Measurements from ENCODE around the gene SLC48A1.

Gene SLC48A1

DNA sequence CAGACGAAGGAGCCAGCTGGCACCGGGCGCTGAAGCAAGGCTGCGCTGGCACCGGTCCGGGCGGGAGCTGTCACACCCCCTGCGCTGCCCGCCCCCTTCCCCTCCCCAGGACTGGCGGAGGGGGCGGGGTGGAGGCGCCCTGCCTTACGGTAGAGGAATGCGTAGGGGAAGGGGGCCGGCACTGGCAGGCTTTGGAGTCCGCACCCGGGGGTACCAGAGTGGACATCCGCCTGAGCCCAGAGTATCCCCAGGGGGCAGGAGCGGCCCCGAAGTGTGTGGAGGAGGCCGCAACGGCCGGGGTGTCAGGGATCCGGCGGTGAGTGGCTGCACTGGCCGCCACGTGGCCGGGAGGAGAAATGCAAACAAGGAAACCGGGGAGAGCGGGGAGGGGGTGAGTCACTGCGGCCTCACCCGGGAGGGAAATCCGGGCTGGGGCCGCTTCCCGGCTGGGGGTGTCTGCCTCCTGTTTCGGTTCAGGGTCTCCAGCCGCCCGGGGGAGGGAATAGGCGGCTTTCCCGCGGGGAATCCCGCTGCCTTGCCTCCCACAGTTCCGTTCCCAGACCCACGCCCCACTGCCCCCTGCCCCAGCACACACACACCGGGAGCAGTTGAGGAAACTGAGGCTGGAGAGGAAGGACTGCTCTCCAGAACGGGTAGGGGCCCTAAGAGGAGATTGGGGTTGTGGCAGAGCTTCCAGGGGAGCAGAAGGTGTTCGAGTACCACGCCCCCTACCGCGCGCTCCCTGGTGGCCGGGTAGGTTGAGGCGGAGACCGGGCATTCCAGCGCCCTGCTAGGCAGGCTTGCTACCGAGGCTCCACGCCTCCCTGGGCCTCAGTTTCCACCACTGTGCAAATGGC, 14.0 kb upstream of the SLC48A1 start, which contains the start of gene RAPGEF3:
Gene RAPGEF3 (minus strand): TSS at position 47 of the 857 bp plus-strand sequence. CDS start 324 bp downstream, outside the sequence.
- no peak for DNase-seq

DNA sequence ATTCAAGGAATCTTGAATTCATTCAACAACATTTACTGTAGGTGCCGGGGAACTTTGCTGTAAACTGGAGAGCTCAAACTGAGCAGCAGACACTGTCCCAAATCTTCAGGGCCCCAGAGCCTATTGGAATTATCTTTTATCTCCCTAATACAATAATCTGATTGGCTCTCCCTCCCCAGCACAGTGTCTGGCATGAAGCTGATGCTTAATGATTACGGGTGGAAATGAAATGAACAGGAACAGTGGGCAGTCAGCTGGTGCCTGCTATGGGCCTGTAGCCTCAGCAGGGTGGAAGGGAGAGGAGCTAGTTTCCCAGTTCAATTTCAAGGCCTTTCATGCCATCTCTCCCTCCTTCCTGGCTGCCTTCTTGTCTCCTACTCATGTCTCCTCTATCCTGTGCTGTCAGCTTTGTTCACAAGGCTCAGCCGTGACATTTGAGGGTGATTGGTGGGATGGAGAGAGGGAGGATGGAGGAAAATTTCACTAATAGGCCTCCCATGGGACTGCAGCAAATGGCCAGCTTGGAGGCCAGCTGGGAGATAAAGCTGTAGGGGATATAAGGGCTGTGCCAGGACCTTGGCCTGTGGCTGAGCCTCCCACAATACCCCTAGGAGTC, 10.1 kb upstream of the SLC48A1 start:
- DNase-seq, result no peak

DNA sequence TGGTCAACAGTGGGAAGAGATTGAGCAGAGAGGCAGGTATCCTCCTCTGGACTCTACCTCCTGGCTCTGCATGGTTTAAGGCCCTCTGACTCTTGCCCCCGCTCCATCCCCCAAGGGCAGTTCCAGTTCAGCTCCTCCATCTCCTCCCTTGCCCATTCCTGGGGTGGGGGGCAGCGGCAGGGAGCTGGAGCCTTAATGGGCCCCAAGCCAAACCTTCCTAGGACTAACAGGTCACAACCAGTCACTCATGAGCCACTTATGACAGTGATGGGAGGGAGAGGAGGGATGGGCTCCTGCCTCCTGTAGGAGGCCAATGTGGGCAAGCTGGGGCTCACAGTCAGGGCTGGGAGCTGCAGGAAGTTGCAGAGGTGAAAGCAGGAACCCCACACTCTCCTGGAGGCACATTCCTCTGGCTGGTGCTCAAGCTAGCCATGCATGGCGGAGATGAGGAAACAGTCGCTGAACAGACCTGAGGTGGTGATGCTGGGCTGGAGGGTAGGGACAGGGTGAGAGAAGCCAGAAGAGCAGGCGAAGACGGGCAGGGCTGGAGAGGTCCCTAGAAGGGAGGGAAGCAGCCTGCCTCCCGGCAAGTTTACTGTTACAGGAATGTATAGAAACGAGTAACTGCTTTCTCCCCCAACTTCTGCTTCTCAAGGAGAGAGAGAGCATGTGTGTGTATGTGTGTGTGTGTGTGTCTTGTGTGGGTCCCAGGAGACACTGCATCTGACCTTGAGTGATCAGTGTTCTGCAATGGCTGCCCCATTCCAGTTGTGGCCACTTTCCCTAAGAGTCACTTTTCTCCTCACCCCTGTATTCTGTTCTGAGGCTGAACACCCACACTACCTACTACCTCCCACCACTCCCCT, 9.3 kb upstream of the SLC48A1 start:
- no peak for DNase-seq

DNA sequence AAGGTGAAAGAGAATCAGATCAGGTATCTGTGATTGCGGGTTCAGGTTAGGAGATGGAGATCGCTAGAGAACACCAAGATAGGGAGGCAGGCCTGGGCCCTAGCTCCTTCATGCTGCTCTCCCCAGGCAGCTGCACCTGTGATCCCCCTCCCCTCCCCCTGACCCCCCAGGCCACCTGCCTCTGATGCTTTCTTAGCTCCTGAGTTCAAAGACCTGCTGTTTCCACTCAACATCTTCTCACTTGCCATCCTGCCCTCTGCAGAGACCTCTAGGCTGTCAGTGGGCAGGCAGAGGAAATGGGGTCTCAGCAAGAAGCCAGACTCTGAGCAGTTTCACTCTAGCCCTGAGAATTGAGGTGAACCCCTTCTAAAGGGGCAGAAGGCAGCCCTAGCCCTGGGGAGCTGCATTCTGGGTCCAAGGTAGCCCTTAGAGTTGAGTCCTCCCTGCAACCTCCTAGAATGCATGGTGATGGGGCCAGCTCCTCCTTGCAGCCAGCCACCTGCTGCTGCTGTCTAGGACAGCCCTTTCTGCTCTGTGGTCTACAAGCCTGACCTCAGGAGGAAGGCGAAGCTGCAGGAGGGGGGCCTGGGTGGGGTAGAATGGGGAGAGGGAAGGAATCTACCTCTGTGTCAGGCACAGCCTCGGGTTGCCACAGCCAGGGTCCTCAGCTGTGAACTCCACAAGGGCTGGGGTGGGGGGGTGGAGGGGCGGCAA, 6.4 kb upstream of the SLC48A1 start:
- DNase-seq, result no peak

DNA sequence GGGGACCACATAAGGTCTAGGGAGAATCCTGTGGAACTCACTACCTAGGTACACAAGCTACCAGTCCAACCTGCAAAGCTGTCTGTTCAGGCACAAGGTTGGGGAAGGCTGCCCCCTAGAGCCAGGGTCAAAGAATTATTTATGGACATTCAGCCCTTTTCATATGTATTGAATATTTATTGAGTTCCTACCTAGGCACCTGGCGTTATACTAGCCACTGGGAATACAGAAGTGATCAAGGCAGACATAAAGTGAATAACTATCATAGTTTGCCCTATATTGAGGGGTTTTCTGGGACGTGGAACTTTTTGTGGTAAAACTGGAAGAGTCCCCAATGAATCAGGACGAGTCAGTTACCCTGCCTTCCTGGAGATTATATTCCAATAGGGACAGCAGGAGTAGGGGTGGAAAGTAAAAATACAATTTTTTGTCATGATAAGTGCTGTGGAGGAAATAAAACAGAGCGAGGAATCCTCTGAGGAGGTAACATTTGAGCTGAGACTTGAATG, 5.8 kb upstream of the SLC48A1 start:
- DNase-seq, result no peak

DNA sequence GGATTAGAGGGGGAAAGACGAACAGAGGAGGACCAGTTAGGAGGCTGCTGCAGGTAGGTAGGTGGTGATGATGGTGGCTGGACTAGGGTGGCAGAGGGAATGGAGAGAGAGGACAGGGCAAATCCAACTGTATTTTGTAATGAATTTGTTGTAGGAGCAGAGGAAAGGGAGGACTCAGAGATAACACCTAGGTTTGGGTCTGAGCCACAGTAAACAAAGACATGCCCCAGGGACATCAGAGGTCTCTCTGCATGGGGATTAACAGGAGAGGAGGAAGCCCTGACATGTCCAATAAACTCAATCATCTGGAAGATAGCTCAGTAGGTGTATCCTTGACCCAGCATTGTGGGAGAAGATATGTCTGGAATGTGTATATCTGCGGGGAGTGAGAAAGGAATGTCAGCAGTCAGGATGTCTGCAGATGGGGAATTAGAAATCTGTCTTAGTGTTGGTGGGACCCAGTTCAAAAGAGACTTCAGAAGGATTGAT, 4.7 kb upstream of the SLC48A1 start:
- no peak for DNase-seq

DNA sequence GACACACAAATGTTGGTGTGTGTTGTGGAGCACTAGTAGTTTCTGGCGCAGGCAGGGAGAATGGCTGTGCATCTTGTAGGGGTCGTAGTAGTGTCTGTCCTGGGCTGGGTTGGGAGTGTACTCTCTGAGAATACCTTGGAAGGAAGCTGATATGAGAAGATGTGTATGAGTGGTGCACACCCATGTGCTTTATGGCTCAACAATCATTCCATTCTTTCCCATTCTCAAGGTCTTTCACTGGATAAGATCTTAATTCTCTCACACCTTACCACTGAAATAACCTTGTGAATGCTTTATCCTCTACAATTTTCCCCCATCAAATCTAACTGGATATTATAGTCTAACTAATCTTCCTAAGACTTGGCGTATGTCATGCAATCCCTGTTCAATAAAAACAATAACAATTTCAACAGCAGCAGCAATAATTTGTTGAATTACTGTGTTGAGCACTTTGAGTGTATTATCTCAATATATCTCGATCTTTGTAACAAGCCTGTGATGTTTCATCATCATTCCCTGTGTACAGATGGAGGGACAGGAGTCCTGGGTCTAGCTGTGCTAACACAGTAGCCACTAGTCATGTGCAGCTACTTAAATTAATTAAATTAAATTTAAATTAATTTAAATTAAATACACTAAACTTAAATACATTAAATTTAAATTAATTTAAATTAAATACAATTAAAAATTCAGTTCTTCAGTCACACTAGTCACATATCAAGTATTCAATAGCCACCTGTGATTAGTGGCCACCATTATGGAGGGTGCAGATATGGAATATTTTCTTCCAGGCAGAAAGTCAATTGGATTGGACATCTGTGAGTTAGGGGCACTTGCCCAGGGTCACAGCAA, 3.6 kb upstream of the SLC48A1 start:
- DNase-seq, result no peak

DNA sequence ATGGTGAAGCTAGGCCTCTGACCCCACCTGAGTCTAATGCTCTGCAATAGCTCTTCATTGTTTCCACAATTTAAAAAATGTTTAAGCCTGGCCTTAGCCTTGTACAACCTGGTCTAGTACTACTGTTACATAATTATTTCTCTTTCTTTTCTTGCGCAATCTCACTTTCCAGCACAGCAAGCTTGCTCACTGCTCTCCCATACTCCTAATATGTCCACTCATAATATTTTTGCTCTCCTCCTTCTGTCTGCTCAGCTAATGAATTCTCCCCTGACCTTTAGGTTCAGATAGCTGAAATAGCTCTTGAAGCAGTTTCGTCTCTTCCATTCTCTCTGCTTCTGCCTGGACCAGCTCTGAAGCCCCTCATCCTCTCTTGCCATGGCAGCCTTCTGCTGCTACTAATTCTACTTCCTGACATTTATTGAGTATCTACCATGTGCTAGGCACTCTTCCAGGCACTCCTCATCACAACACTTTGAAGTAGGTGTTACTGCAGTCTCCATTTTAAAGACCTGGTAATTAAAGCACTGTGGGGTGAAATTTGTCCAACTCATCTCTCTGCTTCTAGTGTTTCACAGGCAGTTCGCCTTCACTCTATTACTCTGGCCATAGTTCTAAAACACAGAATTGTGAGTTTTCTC, 2.8 kb upstream of the SLC48A1 start:
- no peak for DNase-seq

DNA sequence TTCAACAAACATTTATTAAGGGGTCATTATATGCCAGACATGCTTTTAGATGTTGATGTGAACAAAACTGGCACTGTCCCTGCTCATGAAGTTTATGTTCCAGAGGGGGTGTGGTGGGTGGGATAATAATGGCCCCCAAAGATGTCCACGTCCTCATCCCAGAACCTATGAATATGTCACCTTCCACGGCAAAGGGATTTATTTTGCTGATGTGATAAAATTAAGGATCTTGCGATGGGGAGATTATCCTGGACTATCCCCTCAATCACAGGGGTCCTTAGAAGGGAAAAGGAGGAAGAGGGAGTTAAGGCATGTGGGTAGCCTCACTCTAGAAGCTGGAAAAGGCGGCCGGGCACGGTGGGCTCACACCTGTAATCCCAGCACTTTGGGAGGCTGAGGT, 1.7 kb upstream of the SLC48A1 start:
- no peak for DNase-seq

DNA sequence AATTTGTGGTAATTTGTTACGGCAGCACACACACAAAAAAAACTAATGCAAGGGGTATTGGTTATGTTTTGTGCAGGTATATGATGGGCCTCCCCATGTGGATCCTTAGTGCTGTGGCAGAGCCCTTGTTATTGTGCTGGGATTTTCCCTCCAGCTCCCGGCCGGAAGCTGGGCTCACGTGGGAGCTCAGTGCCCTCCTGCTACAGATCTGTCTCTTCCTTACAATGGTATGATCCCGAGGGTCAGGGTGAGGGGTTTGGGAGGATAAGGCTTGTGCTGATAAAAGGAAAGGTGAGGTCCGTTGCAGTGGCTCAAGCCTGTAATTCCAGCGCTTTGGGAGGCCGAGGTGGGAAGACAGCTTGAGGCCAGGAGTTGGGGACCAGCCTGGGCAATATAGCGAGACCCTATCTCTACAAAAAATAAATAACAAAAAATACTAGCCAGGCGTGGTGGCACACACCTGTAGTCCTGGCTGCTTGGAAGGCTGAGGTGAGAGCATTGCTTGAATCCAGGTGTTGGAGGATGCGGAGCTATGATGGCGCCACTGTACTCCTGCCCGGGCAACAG, 861 bp upstream of the SLC48A1 start:
- no peak for DNase-seq

DNA sequence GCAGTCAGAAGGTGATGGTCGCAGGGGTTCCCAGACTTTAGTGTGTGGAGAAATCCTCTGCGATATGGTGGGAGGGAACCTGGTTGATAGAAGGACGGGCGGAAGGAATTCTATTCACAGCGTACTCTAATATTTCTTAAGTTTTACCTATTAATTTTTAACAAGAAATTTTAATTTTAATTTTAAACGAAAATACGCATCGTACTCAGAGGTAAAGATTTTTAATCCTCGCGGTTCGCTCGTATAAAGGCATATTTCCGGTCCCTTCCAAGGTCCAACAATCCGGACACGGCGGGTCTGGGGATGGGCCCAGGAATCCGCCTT, 338 bp upstream of the SLC48A1 start:
- DNase-seq, result no peak

DNA sequence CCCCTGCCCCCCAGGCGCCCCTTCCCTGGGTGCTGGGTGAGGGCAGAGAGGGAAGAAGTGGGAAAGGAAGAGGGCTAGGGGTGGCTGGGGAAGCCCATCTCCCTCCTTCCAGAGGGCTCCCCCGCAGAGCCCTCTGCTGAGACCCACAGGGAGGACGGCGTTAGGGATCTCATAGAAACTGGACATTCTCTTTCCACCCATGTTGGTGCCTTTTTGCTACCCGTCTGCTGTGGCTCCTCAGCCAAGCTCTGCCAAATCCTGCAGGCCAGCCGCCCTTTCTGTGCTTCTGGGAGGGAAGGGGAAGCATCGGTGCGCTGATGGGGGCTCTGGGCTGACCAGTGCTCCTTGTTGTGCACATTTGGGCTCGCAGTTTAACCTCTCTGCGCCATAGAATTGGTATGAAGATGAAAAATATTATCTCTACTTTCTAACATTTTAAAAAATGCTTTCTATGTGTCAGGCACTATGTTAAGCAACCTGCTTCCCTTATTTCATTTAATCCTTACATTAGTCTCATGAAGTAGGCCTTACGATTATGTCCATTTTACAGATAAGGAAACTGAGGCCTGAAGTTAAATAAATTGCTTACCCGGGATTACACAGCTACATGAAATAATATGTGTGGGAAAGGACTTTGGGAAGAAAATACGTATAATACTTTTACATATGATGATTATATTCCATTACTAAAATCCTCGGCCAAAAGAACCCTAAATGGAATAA, 981 bp downstream of the SLC48A1 start:
- no peak for DNase-seq

DNA sequence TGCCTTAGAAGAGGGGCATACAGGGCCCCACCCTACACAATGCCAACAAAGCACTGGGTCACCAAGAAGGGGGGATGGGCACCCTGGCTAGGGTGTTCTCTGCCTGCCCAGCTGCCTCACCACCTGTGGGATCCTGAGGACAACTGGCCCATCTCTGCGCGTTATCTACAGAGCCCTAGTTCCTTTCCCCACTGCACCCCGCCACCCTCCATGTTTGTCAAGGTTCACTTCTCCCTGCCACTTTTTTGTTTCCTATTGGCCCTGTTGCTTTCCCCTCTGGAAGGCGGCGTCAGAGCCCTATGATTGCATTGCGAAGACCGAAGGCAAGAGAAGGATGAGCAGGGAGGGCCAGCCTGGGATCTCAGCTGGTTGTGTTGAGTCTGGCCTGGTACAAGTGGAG, 1.6 kb downstream of the SLC48A1 start:
- DNase-seq, result no peak

DNA sequence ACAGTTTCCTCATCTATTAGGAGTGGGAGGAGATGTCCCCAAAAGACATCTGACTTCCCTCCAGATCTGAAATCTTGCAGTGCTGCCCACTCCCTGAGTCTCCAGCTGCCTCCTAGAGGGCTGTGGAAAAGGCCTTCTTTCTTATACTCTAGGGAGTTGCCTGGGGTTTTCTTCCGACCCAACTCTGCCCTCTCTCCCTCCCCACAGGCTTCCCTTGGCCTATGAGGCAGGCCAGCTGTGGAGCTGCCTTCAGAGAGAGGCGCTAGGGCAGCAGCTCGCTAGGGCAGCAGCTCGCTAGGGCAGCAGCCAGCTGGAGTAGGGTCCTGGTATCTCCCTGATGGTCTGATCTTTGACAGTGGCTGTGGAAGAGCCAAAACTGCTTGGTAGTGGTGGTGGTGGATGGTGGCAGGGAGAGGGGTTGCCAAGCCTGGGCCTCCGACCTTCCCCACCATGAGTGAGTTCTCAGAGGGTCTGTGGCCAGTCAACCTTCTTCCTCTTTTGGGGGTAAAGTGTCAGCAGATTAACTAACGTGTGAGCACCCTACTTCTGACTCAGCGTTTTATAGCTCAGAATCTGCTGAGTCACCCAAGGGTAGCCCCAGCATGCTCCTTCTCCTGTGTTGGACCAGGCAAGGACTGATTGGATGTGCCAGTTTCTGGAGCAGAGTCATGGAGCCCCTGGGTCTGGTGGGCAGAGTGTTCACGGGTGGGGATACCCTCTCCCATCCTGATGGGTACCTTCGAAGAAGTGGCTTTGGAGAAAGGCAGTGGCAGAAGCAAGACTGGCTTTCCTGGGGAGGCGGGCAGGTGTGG, 2.3 kb downstream of the SLC48A1 start:
- DNase-seq, result no peak

DNA sequence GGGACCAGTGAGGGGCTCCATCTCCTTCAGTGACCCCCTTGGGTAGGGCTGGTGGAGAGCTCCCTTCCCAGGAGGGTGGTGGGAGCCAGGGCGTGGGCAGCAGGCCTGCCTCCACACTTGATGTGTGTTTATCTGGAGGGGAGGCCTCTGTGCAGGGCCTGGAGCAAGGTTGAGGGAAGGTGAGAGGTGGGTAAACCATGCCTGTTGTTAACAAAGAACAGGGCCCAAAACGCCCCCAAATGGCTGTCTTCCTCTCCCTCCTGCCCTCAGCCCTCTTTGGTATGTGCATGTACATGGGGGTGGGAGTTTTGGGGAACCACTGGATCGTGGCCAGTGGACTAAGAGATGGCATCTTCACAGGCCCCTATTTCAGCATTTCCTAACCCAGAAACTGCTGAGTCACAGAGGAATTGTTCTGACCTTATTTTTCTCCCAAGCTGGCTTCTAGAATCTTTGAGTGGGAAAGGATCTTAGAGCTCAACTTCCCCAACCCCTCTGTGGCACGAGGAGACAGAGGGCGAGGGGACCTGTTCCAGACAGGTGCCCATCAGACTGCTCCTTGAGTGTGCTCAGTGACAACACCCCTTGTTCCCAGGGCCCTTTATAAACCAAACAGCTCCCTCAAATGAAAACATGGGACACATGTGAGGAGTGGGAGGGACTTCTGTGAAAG, 3.6 kb downstream of the SLC48A1 start:
- DNase-seq, result no peak

DNA sequence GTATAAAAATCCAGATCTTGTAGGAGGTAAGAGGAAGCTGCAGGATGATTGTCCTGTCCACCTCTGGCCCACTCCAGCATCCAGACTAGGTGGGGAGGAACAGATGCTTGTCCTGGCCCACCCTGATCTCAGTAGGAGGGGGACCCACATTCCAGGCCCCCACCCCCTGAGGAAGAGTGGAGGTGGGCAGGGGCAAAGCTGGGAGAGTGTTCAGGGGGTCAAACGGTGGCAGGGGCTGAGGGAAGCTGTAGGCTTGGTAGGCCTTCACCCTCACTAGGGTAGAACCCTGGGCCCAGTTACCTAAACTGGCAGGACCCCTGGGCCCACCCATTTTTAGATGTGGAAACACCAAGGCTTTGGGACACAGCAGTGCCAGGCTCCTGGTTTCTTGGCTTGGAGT, 4.1 kb downstream of the SLC48A1 start:
- DNase-seq, result no peak

DNA sequence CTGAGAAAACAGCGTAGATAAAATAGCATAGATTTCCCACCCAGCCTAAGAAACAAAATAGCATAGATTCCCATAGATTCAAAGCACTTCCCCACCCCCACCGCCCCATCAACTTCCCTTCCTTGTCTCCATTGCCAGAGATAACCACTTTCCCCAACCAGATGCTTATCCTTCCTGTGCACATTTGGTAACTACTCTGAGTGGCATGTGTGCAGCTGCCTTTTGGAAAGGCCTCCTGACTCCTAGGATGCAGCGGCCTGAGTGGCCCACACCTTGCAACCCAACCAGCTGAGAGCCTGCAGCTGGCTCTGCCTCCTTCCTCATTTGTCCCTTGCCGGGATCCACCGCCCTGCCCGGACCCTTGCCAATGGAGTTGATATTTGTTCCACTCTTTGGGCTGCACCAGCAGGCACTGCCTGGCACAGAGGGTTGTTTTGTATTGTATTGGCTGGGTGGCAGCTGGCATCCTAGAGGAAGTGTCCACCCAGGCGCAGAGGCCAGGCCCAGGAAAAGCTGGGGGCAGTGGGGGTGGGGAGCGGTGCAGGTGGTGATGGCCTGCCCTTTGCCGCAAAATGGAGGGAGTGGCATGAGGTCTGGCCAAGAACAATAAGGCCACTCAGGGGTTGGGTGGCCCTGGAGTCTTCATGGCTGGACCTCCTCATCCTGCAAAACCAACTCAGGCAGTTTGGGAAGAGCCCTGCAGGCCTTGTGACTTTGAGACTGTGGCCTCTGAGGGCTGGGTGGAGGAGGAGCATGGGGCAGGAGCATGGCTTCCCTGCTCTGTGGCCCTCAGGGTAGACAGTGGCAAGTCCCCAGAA, 4.9 kb downstream of the SLC48A1 start:
- no peak for DNase-seq

DNA sequence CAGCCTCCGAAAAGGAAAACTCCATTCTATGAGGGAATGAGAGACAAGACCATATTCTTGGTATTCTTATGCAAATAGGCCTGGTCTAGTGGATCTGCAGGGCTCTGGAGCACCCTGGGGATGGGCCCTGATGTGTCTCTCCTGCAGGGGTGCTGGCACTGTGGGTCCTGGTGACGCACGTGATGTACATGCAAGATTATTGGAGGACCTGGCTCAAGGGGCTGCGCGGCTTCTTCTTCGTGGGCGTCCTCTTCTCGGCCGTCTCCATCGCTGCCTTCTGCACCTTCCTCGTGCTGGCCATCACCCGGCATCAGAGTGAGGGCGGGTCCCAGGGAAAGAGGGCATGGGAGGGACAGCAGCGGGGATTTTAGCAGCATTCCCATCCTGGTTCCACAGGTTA, 5.8 kb downstream of the SLC48A1 start:
- DNase-seq, result no peak
